Measurements from ENCODE around the gene MPZL1.
"Not testable (repeated sequence)": the region's sequence is repeated elsewhere in the genome, so short reads cannot be mapped to it uniquely, and the experiment has no call there.

Gene MPZL1

DNA sequence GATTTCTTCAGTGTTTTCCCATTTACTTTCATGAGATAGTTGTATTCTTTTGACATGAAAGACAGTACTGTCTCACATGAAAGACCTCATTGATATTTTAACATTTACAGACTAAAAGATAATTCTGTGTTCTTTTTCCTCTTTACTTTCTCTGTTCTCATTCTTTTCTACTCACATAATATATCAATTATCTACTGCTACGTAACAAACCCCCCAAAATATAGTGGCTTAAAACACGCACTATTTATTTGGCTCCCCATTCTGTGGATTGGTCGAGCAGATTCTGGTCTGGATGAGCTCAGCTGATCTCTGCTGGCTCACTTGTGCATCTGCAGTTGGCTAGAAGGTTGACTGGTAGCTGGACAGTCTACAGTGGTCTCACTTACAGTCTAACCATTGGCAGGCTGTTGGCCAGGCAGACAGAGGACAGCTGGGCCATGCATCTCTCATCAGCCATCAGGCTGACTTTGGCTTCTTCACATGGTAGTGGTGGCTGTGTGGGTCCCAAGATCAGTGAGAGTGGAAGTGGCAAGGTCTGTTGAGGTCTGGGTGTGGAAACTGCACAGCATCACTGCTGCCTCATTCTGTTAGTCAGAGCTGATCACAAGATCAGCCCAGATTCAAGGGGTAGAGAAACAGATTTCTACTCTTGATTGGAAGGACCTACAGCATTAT is 63.2 kb downstream of the MPZL1 start:
- DNase-seq = no peak

DNA sequence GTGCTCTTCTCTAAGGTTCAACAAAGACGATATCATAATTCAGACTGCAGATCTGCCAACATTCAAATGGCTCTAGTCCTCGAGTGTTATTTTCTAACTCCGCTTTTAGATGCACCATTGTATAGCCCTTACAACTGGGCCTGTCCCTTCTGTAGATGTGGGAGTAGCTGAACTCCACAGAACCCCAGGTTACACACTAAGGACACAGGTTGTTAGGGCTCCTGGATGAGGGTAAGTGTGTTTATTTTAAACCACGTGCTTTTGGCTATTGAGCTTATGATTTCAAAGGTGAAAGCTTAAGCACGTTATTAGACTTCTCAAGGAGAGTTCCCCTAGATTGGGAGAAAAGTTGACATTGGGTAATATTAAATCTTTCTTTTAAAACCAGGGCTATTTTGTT is 64.7 kb downstream of the MPZL1 start:
- no peak for DNase-seq

- no peak for DNase-seq
Measured at GRCh38 chr1:167789501-167789900, 67.7 kb downstream of the MPZL1 start.

GRCh38 chr1:167790117-167790516 is 68.3 kb downstream of the MPZL1 start:
- DNase-seq = no peak

DNA sequence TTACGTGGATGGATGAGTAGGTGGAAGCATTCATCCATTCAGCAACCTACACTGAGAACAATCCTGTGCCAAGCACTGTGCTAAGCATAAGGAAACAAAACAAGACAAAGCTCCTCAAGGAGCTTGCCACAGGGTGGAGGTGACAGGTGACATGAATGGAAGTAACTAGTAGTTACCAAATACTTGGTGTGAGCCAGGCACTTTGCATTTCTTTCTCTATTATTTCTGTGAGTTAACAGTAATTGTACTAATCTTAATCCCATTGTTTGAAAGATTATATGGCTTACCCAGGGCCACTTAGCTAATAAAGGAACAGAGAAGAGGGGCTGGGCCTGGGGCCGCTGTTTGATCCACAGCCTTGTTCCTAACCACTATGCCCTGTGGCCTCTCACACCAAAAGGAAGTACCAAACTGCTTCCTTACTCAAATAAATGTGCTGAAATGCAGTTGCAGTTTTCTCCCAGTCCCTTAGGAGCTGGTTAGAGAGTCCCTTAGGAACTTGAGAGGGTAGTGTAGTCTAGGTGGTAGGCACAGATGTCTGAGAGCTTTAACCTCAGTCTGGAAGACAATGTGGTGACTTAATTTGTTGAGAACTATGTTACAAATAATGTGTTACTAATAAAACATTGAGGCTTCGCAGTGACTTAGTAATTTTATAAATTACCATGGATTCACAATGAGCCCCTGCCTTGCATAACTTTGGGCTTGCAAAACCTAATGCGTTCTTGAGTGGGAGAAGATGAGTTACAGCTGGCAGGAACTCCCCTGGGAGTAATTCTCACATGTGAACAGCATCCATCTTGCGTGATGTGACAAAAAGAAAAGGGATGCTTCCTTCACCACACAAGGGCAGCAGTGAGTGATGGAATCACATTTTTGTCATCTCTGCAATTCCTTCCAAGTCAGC is 69.8 kb downstream of the MPZL1 start:
- DNase-seq = peak; percentile 88

GRCh38 chr1:167792188-167792565 is 70.4 kb downstream of the MPZL1 start:
- DNase-seq = no peak

DNA sequence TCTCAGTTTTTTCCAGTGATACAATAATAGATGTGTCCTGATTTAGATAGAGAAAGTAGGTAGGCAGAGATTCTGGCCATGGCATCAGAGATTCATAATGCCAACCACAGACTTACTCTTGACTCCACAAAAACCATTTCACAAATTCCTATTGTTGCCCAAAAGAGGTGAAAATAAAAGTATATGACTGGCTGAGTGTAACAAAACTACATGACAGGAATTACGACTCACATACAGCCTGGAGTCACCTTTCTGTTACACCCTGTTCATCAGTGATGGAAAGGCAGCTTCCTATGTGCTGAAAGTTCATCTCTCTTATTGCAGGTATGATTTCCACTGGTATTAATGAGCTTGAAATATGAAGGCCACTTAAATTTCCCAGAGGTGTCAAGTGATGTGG is 72.3 kb downstream of the MPZL1 start:
- no peak for DNase-seq

DNA sequence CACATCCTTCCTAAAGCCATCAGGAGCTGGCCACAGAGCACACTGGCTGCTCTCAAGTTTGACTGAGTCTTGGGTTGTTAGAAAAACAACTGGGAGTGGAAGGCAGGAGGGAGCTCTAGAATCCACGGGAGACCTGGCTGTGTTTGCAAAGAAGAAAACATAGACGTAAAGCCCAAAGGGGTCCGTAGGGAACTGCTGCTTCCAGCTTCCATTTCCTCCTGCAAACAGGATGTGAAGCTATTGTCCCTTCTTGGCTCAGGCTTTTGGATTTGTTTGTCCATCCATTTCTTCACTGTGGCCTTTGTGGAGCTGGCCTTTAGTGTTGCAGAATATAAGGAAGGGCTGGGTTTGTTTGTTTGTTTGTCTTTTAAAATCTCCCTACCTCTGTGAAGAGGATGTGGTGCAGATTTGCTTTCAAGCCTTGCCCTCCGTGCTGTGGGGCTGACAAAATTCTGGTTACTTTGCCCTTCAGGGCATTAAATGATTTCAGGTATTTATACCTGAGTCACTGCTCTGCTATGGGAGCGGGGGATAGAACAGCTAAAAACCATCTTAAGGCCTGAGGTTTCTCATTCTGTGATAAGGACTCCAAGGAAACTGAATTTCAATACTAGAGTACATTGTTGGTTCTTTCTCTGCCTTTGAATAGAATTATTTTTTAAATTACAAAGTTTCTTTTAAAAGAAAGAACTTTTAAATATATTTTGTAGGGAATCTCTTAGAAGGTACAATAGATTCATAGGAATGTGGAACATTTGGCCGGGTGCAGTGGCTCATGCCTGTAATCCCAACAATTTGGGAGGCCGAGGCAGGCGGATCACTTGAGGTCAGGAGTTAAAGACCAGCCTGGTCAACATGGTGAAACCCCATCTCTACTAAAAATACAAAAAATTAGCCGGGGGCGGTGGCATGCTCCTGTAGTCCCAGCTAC is 74.3 kb downstream of the MPZL1 start:
- no peak for DNase-seq

- peak; percentile 58 for DNase-seq
Measured at GRCh38 chr1:167797015-167797414, 75.2 kb downstream of the MPZL1 start.

DNA sequence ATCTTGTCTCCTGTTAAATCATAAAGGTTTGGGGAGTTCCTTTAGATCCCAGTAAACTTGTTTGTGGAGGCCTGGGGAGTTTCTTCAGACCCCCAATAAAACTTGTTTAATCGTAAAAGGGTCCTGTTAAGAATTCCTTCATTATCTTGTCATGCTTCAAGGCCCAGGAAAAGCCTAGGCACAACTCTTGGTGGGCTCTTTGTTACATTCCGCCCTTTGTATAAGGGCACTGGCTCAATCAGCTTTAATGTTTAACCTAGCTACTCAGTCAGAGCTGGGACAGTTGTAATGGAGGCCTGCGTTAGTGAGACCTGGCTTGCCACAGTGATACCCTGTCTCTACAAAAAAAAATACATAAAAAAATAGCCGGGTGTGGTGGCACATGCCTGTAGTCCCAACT is 77.2 kb downstream of the MPZL1 start:
- DNase-seq = no peak

- no peak for DNase-seq
Measured at GRCh38 chr1:167799747-167800146, 78.0 kb downstream of the MPZL1 start.

- DNase-seq = no peak
Measured at GRCh38 chr1:167800251-167800650, 78.5 kb downstream of the MPZL1 start.

GRCh38 chr1:167802235-167802634 is 80.5 kb downstream of the MPZL1 start:
- DNase-seq = no peak

DNA sequence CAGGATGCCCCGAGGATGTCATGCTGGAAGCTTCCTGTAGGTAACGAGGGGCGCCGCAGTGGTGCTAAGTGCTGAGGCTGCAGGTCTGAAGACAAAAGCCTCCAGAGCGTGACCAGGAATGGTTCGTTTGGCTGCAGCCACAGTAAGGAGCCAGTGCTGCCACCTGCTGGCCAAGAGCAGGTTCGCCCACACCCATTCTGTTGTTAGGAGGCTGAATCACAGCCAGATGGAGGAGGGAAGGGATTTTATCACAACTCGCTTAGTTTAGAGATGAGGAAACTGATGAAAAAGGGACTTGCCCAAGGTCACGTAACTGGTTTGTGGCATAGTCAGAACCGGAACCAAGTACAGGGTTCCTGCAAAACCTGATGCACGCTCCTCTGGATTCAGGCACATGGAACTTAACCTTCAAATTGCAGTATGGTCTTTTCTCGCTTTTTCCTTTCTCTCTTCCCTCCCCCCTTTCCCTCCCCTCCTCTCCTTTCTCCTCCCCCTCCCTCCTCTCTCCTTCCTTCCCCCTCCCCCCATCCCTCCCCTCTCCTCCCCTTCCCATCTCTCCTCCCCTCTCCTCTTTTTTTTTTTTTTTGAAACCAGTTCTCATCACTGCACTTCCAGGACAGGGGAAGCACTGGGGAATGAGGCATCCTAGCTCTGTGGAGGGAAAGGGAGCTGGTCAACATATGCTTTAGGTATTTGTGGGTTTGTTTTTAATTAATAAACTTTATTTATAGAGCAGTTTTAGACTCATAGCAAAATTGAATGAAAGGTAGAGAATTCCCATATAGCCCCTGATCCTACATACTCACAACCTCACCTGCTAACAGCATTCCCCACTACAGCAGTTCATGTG is 81.8 kb downstream of the MPZL1 start:
- peak; percentile 97 for DNase-seq

DNA sequence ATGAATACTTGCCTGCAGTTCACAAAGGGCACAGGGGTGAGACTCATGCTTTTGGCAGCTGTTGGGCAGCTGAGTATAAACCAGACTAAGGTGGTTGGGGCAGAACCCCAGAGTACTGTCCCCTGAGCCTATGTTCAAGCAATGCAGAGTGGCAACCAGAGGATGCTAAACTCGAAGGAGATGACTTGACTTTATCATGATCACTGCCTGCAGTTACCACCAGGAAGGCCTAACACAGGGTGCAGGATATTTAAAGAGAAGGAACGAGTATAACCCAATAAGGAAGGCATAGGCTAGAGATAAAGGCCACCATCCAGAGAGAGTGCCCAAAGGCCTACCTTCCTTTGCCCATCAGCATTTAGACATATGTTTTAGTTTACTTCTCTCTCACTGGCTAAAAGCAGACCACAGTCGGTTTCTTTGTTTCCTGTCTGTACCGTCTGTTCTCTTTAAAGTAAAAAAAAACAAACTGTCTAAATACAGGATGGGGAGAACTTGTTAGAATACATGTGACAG is 83.3 kb downstream of the MPZL1 start:
- no peak for DNase-seq

DNA sequence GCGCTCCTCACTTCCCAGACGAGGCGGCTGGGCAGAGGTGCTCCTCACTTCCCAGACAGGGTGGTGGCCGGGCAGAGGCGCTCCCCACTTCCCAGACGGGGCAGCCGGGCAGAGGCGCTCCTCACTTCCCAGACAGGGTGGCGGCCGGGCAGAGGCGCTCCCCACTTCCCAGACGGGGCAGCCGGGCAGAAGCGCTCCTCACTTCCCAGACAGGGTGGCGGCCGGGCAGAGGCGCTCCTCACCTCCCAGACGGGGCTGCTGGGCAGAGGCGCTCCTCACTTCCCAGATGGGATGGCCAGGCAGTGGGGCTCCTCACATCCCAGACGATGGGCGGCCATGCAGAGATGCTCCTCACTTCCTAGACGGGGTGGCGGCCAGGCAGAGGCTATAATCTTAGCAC is 84.5 kb downstream of the MPZL1 start:
- DNase-seq = not testable (repeated sequence)

- DNase-seq = not testable (repeated sequence)
Measured at GRCh38 chr1:167806676-167807075, 84.9 kb downstream of the MPZL1 start.

- DNase-seq = no peak
Measured at GRCh38 chr1:167808104-167808503, 86.3 kb downstream of the MPZL1 start.

DNA sequence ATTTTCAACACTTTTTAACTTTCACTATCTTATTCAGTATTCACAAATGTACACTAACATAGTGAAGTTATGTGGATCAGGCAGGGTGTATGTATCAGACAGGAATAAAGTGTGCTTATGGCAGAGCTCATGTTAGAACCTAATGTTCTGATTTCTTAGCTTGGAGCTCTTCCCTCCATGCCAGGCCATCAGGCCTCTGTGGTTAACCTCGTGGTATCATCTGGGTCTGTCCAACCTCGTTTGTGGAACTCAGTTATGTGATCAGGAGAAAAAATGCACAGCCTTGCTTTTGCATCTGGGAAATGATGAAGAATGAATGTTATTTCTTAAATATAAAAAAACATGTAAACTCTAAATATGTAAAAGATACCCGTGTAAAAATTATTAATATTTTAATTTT is 86.9 kb downstream of the MPZL1 start:
- no peak for DNase-seq

DNA sequence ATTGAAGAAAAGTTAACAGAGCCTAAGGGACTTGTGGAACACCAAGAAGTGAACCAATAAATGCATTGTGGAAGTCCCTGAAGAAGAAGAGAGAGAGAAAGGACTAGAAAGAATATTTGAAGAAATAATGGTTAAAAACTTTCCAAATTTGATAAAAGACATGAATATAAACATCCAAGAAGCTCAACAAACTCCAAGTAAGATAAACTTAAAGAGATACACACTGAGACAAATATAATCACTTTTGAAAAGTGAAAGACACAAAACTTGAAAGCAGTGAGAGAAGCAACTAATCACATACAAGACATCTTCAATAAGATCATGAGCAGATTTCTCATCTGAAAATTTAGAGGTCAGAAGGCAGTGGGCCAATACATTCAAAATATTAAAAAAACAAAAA is 91.2 kb downstream of the MPZL1 start:
- no peak for DNase-seq

DNA sequence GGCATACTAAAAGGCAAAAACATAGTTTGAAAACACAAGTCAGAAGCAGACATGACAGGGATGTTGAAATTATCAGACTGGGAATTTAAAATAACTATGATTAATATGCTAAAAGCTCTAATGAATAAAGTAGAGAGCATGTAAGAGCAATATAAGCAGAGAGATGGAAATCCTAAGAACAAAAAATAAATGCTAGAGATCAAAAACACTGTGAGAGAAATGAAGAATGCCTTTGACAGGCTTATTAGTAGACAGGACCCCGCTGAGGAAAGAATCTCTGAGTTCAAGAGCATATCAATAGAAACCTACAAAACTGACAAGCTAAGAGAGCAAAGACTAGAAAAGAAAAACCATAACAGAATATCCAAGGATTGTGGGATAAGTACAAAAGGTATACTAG is 93.9 kb downstream of the MPZL1 start:
- no peak for DNase-seq
